HepG2 (cell line): ENCODE data around the gene ZNF8. TPM values are rescaled to one million over a fixed set of nuclear protein-coding genes. Genes with fewer than 3 reads are reported as not detected.

Source experiments
- ATF2 ChIP-seq: sonication (generic); formaldehyde crosslinking; IDR thresholded peaks from 2 replicates; pipeline ENCODE4 v1.4.0; 2020; ENCODE audit warnings: missing genetic modification reagents
- CBX5 ChIP-seq: sonication (generic); formaldehyde crosslinking; IDR thresholded peaks from 2 replicates; pipeline ENCODE4 v1.4.0; 2020; ENCODE audit warnings: missing genetic modification reagents, borderline replicate concordance
- DMTF1 ChIP-seq: sonication (generic); formaldehyde crosslinking; IDR thresholded peaks from 2 replicates; pipeline ENCODE4 v1.4.0; 2020; ENCODE audit warnings: mild to moderate bottlenecking, missing genetic modification reagents
- DNMT3B ChIP-seq: conservative IDR thresholded peaks from 2 replicates; pipeline ENCODE4 v1.6.1; 2016; ENCODE audit warnings: missing biosample characterization, control low read depth
- ESRRA ChIP-seq: sonication (generic); formaldehyde crosslinking; IDR thresholded peaks from 2 replicates; pipeline ENCODE4 v1.5.1; 2020; ENCODE audit warnings: mild to moderate bottlenecking, low read depth, missing genetic modification reagents
- FOXA1 ChIP-seq, 2 experiments: fragments of 450-650 bp in 1 of 2; sonication (generic) in 1 of 2; formaldehyde crosslinking in 1 of 2; IDR thresholded peaks; 2 replicates each; pipeline versions ENCODE4 v1.4.0 to v1.6.1; 2016 to 2020; ENCODE audit warnings: missing genetic modification reagents in 1 of 2
- FUBP1 ChIP-seq: sonication (generic); formaldehyde crosslinking; IDR thresholded peaks from 2 replicates; pipeline ENCODE4 v1.5.1; 2020; ENCODE audit warnings: missing genetic modification reagents, mild to moderate bottlenecking, borderline replicate concordance
- GABPA ChIP-seq, 2 experiments: IDR thresholded peaks; 2 replicates each; pipeline ENCODE4 v1.6.1; 2011 to 2016; ENCODE audit warnings: low read depth in 2 of 2, low read length in 1 of 2, missing biosample characterization in 1 of 2, missing genetic modification characterization in 1 of 2
- GLMP ChIP-seq: sonication (generic); formaldehyde crosslinking; IDR thresholded peaks from 2 replicates; pipeline ENCODE4 v1.9.0; 2021; ENCODE audit warnings: missing genetic modification reagents, mild to moderate bottlenecking, borderline replicate concordance
- HOXA7 ChIP-seq: sonication (generic); formaldehyde crosslinking; IDR thresholded peaks from 2 replicates; pipeline ENCODE4 v1.8.1; 2022; ENCODE audit warnings: mild to moderate bottlenecking, missing genetic modification reagents, moderate library complexity
- IRF9 ChIP-seq: sonication (generic); formaldehyde crosslinking; IDR thresholded peaks from 2 replicates; pipeline ENCODE4 v1.8.0; 2022; ENCODE audit warnings: missing genetic modification reagents, mild to moderate bottlenecking, borderline replicate concordance
- NCOR1 ChIP-seq: fragments of 200-600 bp; sonication (generic); IDR thresholded peaks from 2 replicates; pipeline ENCODE4 v1.7.0; 2017; ENCODE audit warnings: antibody characterized with exemption, low read length, borderline replicate concordance
- RORA ChIP-seq: sonication (generic); formaldehyde crosslinking; IDR thresholded peaks from 2 replicates; pipeline ENCODE4 v1.5.0; 2020; ENCODE audit warnings: mild to moderate bottlenecking, missing genetic modification reagents, moderate library complexity
- SOX6 ChIP-seq, 2 experiments: fragments of 450-650 bp in 1 of 2; sonication (generic) in 1 of 2; formaldehyde crosslinking in 1 of 2; IDR thresholded peaks; 2 replicates each; pipeline versions ENCODE4 v1.4.0 to v1.6.1; 2017 to 2020; ENCODE audit warnings: antibody characterized with exemption in 1 of 2, mild to moderate bottlenecking in 1 of 2, missing genetic modification reagents in 1 of 2
- ZFX ChIP-seq: sonication (generic); formaldehyde crosslinking; IDR thresholded peaks from 2 replicates; pipeline ENCODE4 v1.4.0; 2020; ENCODE audit warnings: mild to moderate bottlenecking, low read depth, missing genetic modification reagents, moderate library complexity
- ZNF382 ChIP-seq: sonication (generic); formaldehyde crosslinking; IDR thresholded peaks from 2 replicates; pipeline ENCODE4 v1.5.0; 2020; ENCODE audit warnings: missing genetic modification reagents, mild to moderate bottlenecking, borderline replicate concordance
- ZNF530 ChIP-seq: sonication (generic); formaldehyde crosslinking; IDR thresholded peaks from 2 replicates; pipeline ENCODE4 v1.5.0; 2020; ENCODE audit warnings: low read depth, mild to moderate bottlenecking, missing genetic modification reagents
- ZNF562 ChIP-seq: sonication (generic); formaldehyde crosslinking; IDR thresholded peaks from 2 replicates; pipeline ENCODE4 v1.8.0; 2022; ENCODE audit warnings: missing genetic modification reagents, borderline replicate concordance
- ZNF792 ChIP-seq: IDR thresholded peaks from 2 replicates; pipeline ENCODE4 v1.6.1; 2016
- polyA plus RNA-seq, 8 experiments: library from polyadenylated mRNA; depleted of rRNA in 3 of 8; stranded (reverse) in 7 of 8; unstranded in 1 of 8; fragments of >200 nt; fragmentation: Illumina TruSeq in 4 of 8; extraction: Trizol in 4 of 8; gene quantifications; 2 replicates each; pipeline versions ENCODE4 v1.2.1 to v1.2.3, GENCODE V29; 2011 to 2016; ENCODE audit warnings: low read depth in 4 of 8, missing spikeins in 1 of 8, mixed read lengths in 1 of 8; ENCODE audit not compliant: insufficient read depth in 1 of 8
- total RNA-seq, 5 experiments: library from RNA; depleted of rRNA; stranded (reverse); fragments of >200 nt; fragmentation: Illumina TruSeq; extraction: Trizol; gene quantifications; 2 replicates each; pipeline ENCODE4 v1.2.3, GENCODE V29; 2016; ENCODE audit warnings: low read depth in 1 of 5

The ZNF8 gene
- total and polyA plus RNA-seq, 2 of the 13 experiments (the other 11 are each of a cell fraction or from before 2014, with no cell fraction given): 3.1 to 3.3 TPM

- TF ChIP-seq DMTF1: no peak
- peak; percentile 68; the same call in 1 of the 2 replicates for TF ChIP-seq ESRRA (CRISPR knock-in tag)
- no peak for TF ChIP-seq FUBP1 (CRISPR knock-in tag)
- TF ChIP-seq ZNF382 (CRISPR knock-in tag): no peak
- TF ChIP-seq FOXA1 (IDR thresholded peaks at IDR 0.05): no peak
- TF ChIP-seq FOXA1 (CRISPR knock-in tag; IDR thresholded peaks at IDR 0.05): peak; percentile 81
- TF ChIP-seq HOXA7 (CRISPR knock-in tag): no peak
- TF ChIP-seq IRF9 (CRISPR knock-in tag): peak; percentile 52; the same call in 1 of the 2 replicates
- TF ChIP-seq GABPA (IDR thresholded peaks at IDR 0.05; ENCODE audit: low read depth, low read length): peak; percentile 88
- peak; percentile 96 for TF ChIP-seq GABPA (CRISPR knock-in tag; IDR thresholded peaks at IDR 0.05; ENCODE audit: low read depth)
- peak; percentile 96 for TF ChIP-seq ZFX (CRISPR knock-in tag)
- peak; percentile 79; the same call in 1 of the 2 replicates for TF ChIP-seq DNMT3B (CRISPR knock-in tag)
- TF ChIP-seq ZNF562: 0 out of 2 replicates have a peak, but pooled peaks have one; percentile 50
- TF ChIP-seq ZNF530: no peak
- TF ChIP-seq CBX5: peak; percentile 96
- no peak for TF ChIP-seq GLMP
- peak; percentile 89 for TF ChIP-seq ATF2
- peak; percentile 81 for TF ChIP-seq ZNF792 (CRISPR knock-in tag)
- TF ChIP-seq RORA (CRISPR knock-in tag): no peak
- 0 out of 2 replicates have a peak, but pooled peaks have one; percentile 53 for TF ChIP-seq NCOR1
- no peak for TF ChIP-seq SOX6 (IDR thresholded peaks at IDR 0.05)
- TF ChIP-seq SOX6 (CRISPR knock-in tag; IDR thresholded peaks at IDR 0.05): peak; percentile 56; the same call in 1 of the 2 replicates
Measured at GRCh38 chr19:58326914-58327726, 48.4 kb downstream of the ZNF8 start, which contains the start of gene ZSCAN22 (continued).
